HepG2 (cell line): ENCODE measurements around the gene RPL26. TPM values are rescaled to one million over a fixed set of nuclear protein-coding genes. Genes with fewer than 3 reads are reported as not detected.

ENCODE experiments used
- CC2D1A ChIP-seq: sonication (generic); formaldehyde crosslinking; IDR thresholded peaks from 2 replicates; pipeline ENCODE4 v1.8.1; 2023; ENCODE audit warnings: mild to moderate bottlenecking, missing genetic modification reagents
- CCAR2 ChIP-seq: fragments of 200-400 bp; formaldehyde crosslinking; optimal IDR thresholded peaks from 2 replicates; pipeline ENCODE3; 2018; ENCODE audit warnings: low read depth, mild to moderate bottlenecking, low read length, moderate library complexity
- DZIP1 ChIP-seq: sonication (generic); formaldehyde crosslinking; IDR thresholded peaks from 2 replicates; pipeline ENCODE4 v1.5.0; 2020; ENCODE audit warnings: mild to moderate bottlenecking, missing genetic modification reagents
- E2F2 ChIP-seq: sonication (generic); formaldehyde crosslinking; IDR thresholded peaks from 2 replicates; pipeline ENCODE4 v1.4.0; 2020; ENCODE audit warnings: missing genetic modification reagents, borderline replicate concordance
- ETS1 ChIP-seq: sonication (generic); formaldehyde crosslinking; IDR thresholded peaks from 2 replicates; pipeline ENCODE4 v1.4.0; 2020; ENCODE audit warnings: missing genetic modification reagents
- ETV6 ChIP-seq: sonication (generic); formaldehyde crosslinking; conservative IDR thresholded peaks from 2 replicates; pipeline ENCODE4 v1.4.0; 2020; ENCODE audit warnings: missing genetic modification reagents
- FOXJ3 ChIP-seq: sonication (generic); formaldehyde crosslinking; IDR thresholded peaks from 2 replicates; pipeline ENCODE4 v1.4.0; 2020; ENCODE audit warnings: missing genetic modification reagents, mild to moderate bottlenecking, borderline replicate concordance
- KLF9 ChIP-seq: IDR thresholded peaks from 2 replicates; pipeline ENCODE4 v1.6.1; 2016; ENCODE audit warnings: low read depth
- NFE2 ChIP-seq: sonication (generic); formaldehyde crosslinking; IDR thresholded peaks from 2 replicates; pipeline ENCODE4 v1.4.0; 2020; ENCODE audit warnings: missing genetic modification reagents
- PRDM10 ChIP-seq: sonication (generic); formaldehyde crosslinking; IDR thresholded peaks from 2 replicates; pipeline ENCODE4 v1.4.0; 2020; ENCODE audit warnings: low read depth, missing genetic modification reagents
- SIN3B ChIP-seq: fragments of 150-350 bp; IDR thresholded peaks from 2 replicates; pipeline ENCODE4 v1.6.1; 2014; ENCODE audit warnings: low read length
- SYNCRIP ChIP-seq: fragments of 200-400 bp; formaldehyde crosslinking; IDR thresholded peaks from 2 replicates; pipeline ENCODE4 v1.6.1; 2018; ENCODE audit warnings: mild to moderate bottlenecking, low read depth, low read length; ENCODE audit not compliant: insufficient read depth
- TAF1 ChIP-seq: sonication (generic); formaldehyde crosslinking; IDR thresholded peaks from 2 replicates; pipeline ENCODE4 v1.4.0; 2020; ENCODE audit warnings: missing genetic modification reagents
- ZBTB8A ChIP-seq: sonication (generic); formaldehyde crosslinking; IDR thresholded peaks from 2 replicates; pipeline ENCODE4 v1.4.0; 2020; ENCODE audit warnings: mild to moderate bottlenecking, low read depth, missing genetic modification reagents, borderline replicate concordance
- ZFP36L1 ChIP-seq: sonication (generic); formaldehyde crosslinking; IDR thresholded peaks from 2 replicates; pipeline ENCODE4 v1.8.0; 2022; ENCODE audit warnings: mild to moderate bottlenecking, missing genetic modification reagents, moderate library complexity
- ZNF207 ChIP-seq: fragments of 450-650 bp; IDR thresholded peaks from 2 replicates; pipeline ENCODE4 v1.6.1; 2016; ENCODE audit warnings: antibody characterized with exemption, borderline replicate concordance
- ZNF251 ChIP-seq: sonication (generic); formaldehyde crosslinking; IDR thresholded peaks from 2 replicates; pipeline ENCODE4 v1.9.0; 2021; ENCODE audit warnings: mild to moderate bottlenecking, missing genetic modification reagents
- ZNF333 ChIP-seq: sonication (generic); formaldehyde crosslinking; IDR thresholded peaks from 2 replicates; pipeline ENCODE4 v1.4.0; 2020; ENCODE audit warnings: mild to moderate bottlenecking, missing genetic modification reagents, borderline replicate concordance
- ZNF543 ChIP-seq: sonication (generic); formaldehyde crosslinking; IDR thresholded peaks from 2 replicates; pipeline ENCODE4 v1.4.0; 2020; ENCODE audit warnings: mild to moderate bottlenecking, missing genetic modification reagents
- ZNF878 ChIP-seq: sonication (generic); formaldehyde crosslinking; IDR thresholded peaks from 2 replicates; pipeline ENCODE4 v1.8.1; 2023; ENCODE audit warnings: mild to moderate bottlenecking, missing genetic modification reagents, moderate library complexity
- ZSCAN9 ChIP-seq: IDR thresholded peaks from 2 replicates; pipeline ENCODE4 v1.6.1; 2016; ENCODE audit warnings: borderline replicate concordance
- polyA plus RNA-seq, 8 experiments: library from polyadenylated mRNA; depleted of rRNA in 3 of 8; stranded (reverse) in 7 of 8; unstranded in 1 of 8; fragments of >200 nt; fragmentation: Illumina TruSeq in 4 of 8; extraction: Trizol in 4 of 8; gene quantifications; 2 replicates each; pipeline versions ENCODE4 v1.2.1 to v1.2.3, GENCODE V29; 2011 to 2016; ENCODE audit warnings: low read depth in 4 of 8, missing spikeins in 1 of 8, mixed read lengths in 1 of 8; ENCODE audit not compliant: insufficient read depth in 1 of 8
- total RNA-seq, 5 experiments: library from RNA; depleted of rRNA; stranded (reverse); fragments of >200 nt; fragmentation: Illumina TruSeq; extraction: Trizol; gene quantifications; 2 replicates each; pipeline ENCODE4 v1.2.3, GENCODE V29; 2016; ENCODE audit warnings: low read depth in 1 of 5

Gene RPL26
- total and polyA plus RNA-seq, 2 of the 13 experiments (the other 11 are each of a cell fraction or from before 2014, with no cell fraction given), result 2,817 to 3,529 TPM

- TF ChIP-seq ZNF333, result no peak
- peak; percentile 83; the same call in 1 of the 2 replicates for TF ChIP-seq TAF1 (CRISPR knock-in tag)
- 0 out of 2 replicates have a peak, but pooled peaks have one; percentile 48 for TF ChIP-seq CC2D1A (CRISPR knock-in tag)
- no peak for TF ChIP-seq NFE2 (CRISPR knock-in tag)
- no peak for TF ChIP-seq CCAR2
- peak; percentile 82 for TF ChIP-seq ZNF878 (CRISPR knock-in tag)
- no peak; the same call in 1 of the 2 replicates for TF ChIP-seq ETV6
- TF ChIP-seq ZNF543, result no peak
- no peak for TF ChIP-seq DZIP1 (CRISPR knock-in tag)
- TF ChIP-seq FOXJ3 (CRISPR knock-in tag), result no peak; the same call in 1 of the 2 replicates
- no peak for TF ChIP-seq ZNF251
- TF ChIP-seq KLF9 (CRISPR knock-in tag), result 0 out of 2 replicates have a peak, but pooled peaks have one; percentile 31
- 0 out of 2 replicates have a peak, but pooled peaks have one; percentile 26 for TF ChIP-seq ZSCAN9 (CRISPR knock-in tag)
- no peak for TF ChIP-seq E2F2 (CRISPR knock-in tag)
- TF ChIP-seq ZFP36L1 (CRISPR knock-in tag), result peak; percentile 87
- no peak for TF ChIP-seq SYNCRIP
- no peak for TF ChIP-seq ZNF207
- TF ChIP-seq ZBTB8A (CRISPR knock-in tag), result no peak
- no peak for TF ChIP-seq SIN3B
- no peak for TF ChIP-seq PRDM10
- no peak for TF ChIP-seq ETS1 (CRISPR knock-in tag)
Measured at GRCh38 chr17:8376271-8377067, 6.5 kb downstream of the RPL26 start, which contains the start of gene KRABD2 (continued).
